Body of pancreas (tissue), 4 donors: ENCODE results near the gene PHKB.

Experiments
- POLR2A ChIP-seq, 3 donors: fragments of 450-650 bp; IDR thresholded peaks; one replicate each; pipeline ENCODE4 v1.6.1; 2016; ENCODE audit warnings: antibody characterized with exemption in 3 of 3, mild to moderate bottlenecking in 2 of 3
- TF ChIP-seq, protein P1 (sequence below), 7 experiments: fragments of 450-650 bp in 4 of 7; fragments of 200-600 bp in 3 of 7; sonication (generic) in 3 of 7; IDR thresholded peaks; one replicate each; pipeline ENCODE4 v1.5.1; 2016 to 2019; ENCODE audit warnings: antibody characterized with exemption in 7 of 7

GRCh38 chr16:47578033-47578432, 116.9 kb downstream of the PHKB start:
- TF ChIP-seq, protein P1, sequence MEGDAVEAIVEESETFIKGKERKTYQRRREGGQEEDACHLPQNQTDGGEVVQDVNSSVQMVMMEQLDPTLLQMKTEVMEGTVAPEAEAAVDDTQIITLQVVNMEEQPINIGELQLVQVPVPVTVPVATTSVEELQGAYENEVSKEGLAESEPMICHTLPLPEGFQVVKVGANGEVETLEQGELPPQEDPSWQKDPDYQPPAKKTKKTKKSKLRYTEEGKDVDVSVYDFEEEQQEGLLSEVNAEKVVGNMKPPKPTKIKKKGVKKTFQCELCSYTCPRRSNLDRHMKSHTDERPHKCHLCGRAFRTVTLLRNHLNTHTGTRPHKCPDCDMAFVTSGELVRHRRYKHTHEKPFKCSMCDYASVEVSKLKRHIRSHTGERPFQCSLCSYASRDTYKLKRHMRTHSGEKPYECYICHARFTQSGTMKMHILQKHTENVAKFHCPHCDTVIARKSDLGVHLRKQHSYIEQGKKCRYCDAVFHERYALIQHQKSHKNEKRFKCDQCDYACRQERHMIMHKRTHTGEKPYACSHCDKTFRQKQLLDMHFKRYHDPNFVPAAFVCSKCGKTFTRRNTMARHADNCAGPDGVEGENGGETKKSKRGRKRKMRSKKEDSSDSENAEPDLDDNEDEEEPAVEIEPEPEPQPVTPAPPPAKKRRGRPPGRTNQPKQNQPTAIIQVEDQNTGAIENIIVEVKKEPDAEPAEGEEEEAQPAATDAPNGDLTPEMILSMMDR (IDR thresholded peaks at IDR 0.05) = no peak
- TF ChIP-seq POLR2A (IDR thresholded peaks at IDR 0.05) = no peak
